Stomach (tissue), 9 donors: ENCODE measurements around the gene RPS6KA1. TPM values are rescaled to one million over a fixed set of nuclear protein-coding genes. Genes with fewer than 3 reads are reported as not detected.
"Not testable (repeated sequence)": the region's sequence is repeated elsewhere in the genome, so short reads cannot be mapped to it uniquely, and the experiment has no call there.

Source experiments
- DNase-seq, 2 donors: peaks; one replicate each; pipeline versions ENCODE4 v3.0.0 to v3.0.0-alpha.2; 2013 to 2019
- H3K27ac ChIP-seq, 5 donors: fragments of 200-600 bp in 4 of 5; sonication (generic) in 4 of 5; one replicate each; pipeline ENCODE4 v1.5.1; 2013 to 2019; ENCODE audit warnings: mild to moderate bottlenecking in 1 of 5, moderate library complexity in 1 of 5
- H3K27me3 ChIP-seq, 3 donors: fragments of 200-600 bp; sonication (generic); one replicate each; pipeline ENCODE4 v1.5.1; 2017 to 2019; ENCODE audit warnings: mixed run types in 1 of 3
- H3K36me3 ChIP-seq, 4 donors: fragments of 200-600 bp; sonication (generic); 1 replicate in 3 of 4; 2 replicates in 1 of 4; pipeline ENCODE4 v1.5.1; 2016 to 2019
- H3K4me1 ChIP-seq, 4 donors: fragments of 200-600 bp; sonication (generic); one replicate each; pipeline ENCODE4 v1.5.1; 2016 to 2019
- H3K4me3 ChIP-seq, 4 donors: fragments of 200-600 bp; sonication (generic) in 3 of 4; one replicate each; pipeline ENCODE4 v1.5.1; 2016 to 2019; ENCODE audit warnings: mild to moderate bottlenecking in 1 of 4
- H3K9me3 ChIP-seq, 4 donors: fragments of 200-600 bp; sonication (generic); one replicate each; pipeline ENCODE4 v1.5.1; 2016 to 2019
- EP300 ChIP-seq: sonication (generic); formaldehyde crosslinking; IDR thresholded peaks from one replicate; pipeline ENCODE4 v1.6.1; 2017; ENCODE audit warnings: antibody characterized with exemption
- POLR2A ChIP-seq, 4 donors: fragments of 450-650 bp; IDR thresholded peaks; one replicate each; pipeline ENCODE4 v1.6.1; 2016; ENCODE audit warnings: antibody characterized with exemption in 4 of 4, control low read depth in 2 of 4, mild to moderate bottlenecking in 1 of 4, moderate library complexity in 1 of 4
- POLR2AphosphoS5 ChIP-seq, 3 donors: sonication (generic); formaldehyde crosslinking; IDR thresholded peaks; one replicate each; pipeline ENCODE4 v1.6.1; 2016; ENCODE audit warnings: antibody characterized with exemption in 3 of 3
- WGBS, 5 donors: extraction: QIAGEN DNeasy Blood & Tissue Kit in 3 of 5; methylation state at CpG; one replicate each; pipeline versions ENCODE4 v1.1.5 to v1.1.7; 2013 to 2018; 5-methylcytosine and 5-hydroxymethylcytosine counted together
- intact Hi-C: fragments of 100-400 bp; cut with DNase I; formaldehyde crosslinking; loops from one replicate; pipeline ENCODE4 v1.15.1; 2023; ENCODE audit warnings: low total_unique reads
- polyA plus RNA-seq, 3 donors: library from polyadenylated mRNA; stranded (reverse); fragments of 200-250 nt; gene quantifications; one replicate each; pipeline ENCODE4 v1.2.3, GENCODE V29; 2013
- total RNA-seq, 5 donors: library from RNA; depleted of rRNA; stranded (reverse); fragments of >200 nt; gene quantifications; one replicate each; pipeline versions ENCODE4 v1.1.0 to v1.2.3, GENCODE V29; 2014 to 2016
- TF ChIP-seq, protein P1 (sequence below), 7 experiments: fragments of 450-650 bp in 4 of 7; fragments of 200-600 bp in 3 of 7; sonication (generic) in 3 of 7; IDR thresholded peaks; one replicate each; pipeline ENCODE4 v1.5.1; 2016 to 2019; ENCODE audit warnings: antibody characterized with exemption in 7 of 7, control low read depth in 2 of 7, mild to moderate bottlenecking in 1 of 7
- donor health status: healthy with polysubstance abuse.
- donor health status: Bipolar disorder and iron deficiency.
- donor health status: healthy.

The RPS6KA1 gene
- total and polyA plus RNA-seq, 8 donors, result 15.2 to 769 (median 34.9) TPM

GRCh38 chr1:26500488-26501175, 28.9 kb upstream of the RPS6KA1 start:
- peak; percentile 91 to 96 for DNase-seq
- Histone ChIP-seq H3K4me3 (peak overlapping the region; percentile 72 to 83 (median 78)), H3K36me3 (no peaks in the 10 kb centered on the region), H3K9me3 (no peaks in the 10 kb centered on the region), H3K27ac (peak overlapping the region; percentile 93 to 99 (median 94)), H3K4me1 (peaks cover 6 to 21% (median 20%) of the 10 kb centered on the region in 4 donors), H3K27me3 (no peaks in the 10 kb centered on the region)
- intact Hi-C loops, result no loop called here
- TF ChIP-seq POLR2AphosphoS5 (IDR thresholded peaks at IDR 0.05) (peak in 2 of 3 donors; percentile 71 to 86), POLR2A (IDR thresholded peaks at IDR 0.05) (peak in 1 of 4 donors; percentile 40)
- TF ChIP-seq, protein P1, sequence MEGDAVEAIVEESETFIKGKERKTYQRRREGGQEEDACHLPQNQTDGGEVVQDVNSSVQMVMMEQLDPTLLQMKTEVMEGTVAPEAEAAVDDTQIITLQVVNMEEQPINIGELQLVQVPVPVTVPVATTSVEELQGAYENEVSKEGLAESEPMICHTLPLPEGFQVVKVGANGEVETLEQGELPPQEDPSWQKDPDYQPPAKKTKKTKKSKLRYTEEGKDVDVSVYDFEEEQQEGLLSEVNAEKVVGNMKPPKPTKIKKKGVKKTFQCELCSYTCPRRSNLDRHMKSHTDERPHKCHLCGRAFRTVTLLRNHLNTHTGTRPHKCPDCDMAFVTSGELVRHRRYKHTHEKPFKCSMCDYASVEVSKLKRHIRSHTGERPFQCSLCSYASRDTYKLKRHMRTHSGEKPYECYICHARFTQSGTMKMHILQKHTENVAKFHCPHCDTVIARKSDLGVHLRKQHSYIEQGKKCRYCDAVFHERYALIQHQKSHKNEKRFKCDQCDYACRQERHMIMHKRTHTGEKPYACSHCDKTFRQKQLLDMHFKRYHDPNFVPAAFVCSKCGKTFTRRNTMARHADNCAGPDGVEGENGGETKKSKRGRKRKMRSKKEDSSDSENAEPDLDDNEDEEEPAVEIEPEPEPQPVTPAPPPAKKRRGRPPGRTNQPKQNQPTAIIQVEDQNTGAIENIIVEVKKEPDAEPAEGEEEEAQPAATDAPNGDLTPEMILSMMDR (IDR thresholded peaks at IDR 0.05), result no peak
- WGBS, 5 donors, result 0 to 2% (median 1%) methylated on average over 16 to 74 of the region's 74 CpGs

GRCh38 chr1:26510711-26511110, 18.9 kb upstream of the RPS6KA1 start:
- H3K36me3 ChIP-seq, H3K4me1 ChIP-seq, DNase-seq, H3K27ac ChIP-seq, H3K4me3 ChIP-seq, intact Hi-C loops, H3K27me3 ChIP-seq, H3K9me3 ChIP-seq: not testable (repeated sequence)
- WGBS, 5 donors, result 60 to 80% (median 76%) methylated on average over 2 of the region's 2 CpGs

DNA sequence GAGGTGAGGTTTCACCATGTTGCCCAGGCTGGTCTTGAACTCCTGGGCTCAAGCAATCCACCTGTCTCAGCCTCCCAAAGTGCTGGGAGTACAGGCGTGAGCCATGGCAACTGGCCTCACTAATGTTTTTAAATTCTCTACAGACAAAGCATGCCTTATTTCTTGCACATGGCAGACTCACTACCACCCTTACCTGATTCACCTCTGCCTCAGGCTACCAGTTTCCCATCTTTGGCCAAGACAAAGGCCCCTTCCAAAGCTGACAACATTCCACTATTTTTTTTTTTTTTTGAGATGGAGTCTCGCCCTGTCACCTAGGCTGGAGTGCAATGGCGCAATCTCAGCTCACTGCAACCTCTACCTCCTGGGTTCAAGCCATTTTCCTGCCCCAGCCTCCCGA, 13.7 kb upstream of the RPS6KA1 start:
- 84 to 95% (median 90%) methylated on average over 4 of the region's 4 CpGs for WGBS, 5 donors
- H3K27me3 ChIP-seq, H3K4me1 ChIP-seq, H3K4me3 ChIP-seq, DNase-seq, intact Hi-C loops, H3K36me3 ChIP-seq, H3K9me3 ChIP-seq, H3K27ac ChIP-seq: not testable (repeated sequence)

- intact Hi-C loops, result no loop called here
- TF ChIP-seq POLR2AphosphoS5 (IDR thresholded peaks at IDR 0.05) (no peak), EP300 (no peak), POLR2A (IDR thresholded peaks at IDR 0.05) (no peak)
- TF ChIP-seq, protein P1 (IDR thresholded peaks at IDR 0.05), result no peak
- Histone ChIP-seq H3K4me1 (no peaks in the 10 kb centered on the region), H3K27me3 (peaks cover 0 to under 1% (median 0%) of the 10 kb centered on the region in 3 donors), H3K36me3 (no peaks in the 10 kb centered on the region), H3K27ac (no peak overlapping the region), H3K9me3 (no peaks in the 10 kb centered on the region), H3K4me3 (no peak overlapping the region)
- no peak for DNase-seq
- 88 to 93% (median 92%) methylated on average over 4 of the region's 4 CpGs for WGBS, 5 donors
Observed at GRCh38 chr1:26516987-26517765, 12.4 kb upstream of the RPS6KA1 start.

DNA sequence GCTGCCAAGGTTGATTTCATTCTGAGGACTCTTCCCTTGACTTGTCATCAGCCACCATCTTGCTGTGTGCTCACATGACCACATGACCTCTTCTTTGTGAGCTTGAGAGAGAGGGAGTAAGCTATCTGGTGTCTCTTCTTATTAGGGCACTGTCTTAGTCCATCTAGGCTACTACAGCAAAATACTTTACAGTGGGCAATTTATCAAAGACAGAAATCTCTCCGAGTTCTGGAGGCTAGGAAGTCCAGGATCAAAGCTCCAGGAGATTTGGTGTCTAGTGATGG, 11.9 kb upstream of the RPS6KA1 start:
- 64 to 86% (median 80%) methylated on average over 1 of the region's 1 CpG for WGBS, 5 donors
- intact Hi-C loops, result no loop called here
- H3K27me3 ChIP-seq, result peaks cover 0 to 5% (median 0%) of the 10 kb centered on the region in 3 donors

DNA sequence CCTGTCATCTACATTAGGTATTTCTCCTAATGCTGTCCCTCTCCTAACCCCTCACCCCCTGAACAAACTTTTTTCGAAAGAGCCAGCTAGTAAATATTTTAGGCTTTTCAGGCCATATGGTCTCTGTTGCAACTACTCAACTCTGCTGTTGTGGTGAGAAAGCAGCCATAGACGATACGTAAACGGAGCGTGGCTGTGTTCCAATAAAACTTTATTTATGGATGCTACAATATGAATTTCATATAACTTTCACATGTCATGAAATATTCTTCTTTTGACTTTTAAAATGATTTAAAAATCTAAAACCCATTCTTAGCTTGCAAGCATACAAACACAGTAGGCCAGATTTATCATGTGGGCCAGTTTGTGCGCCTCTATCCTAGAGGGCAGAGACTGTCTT, 11.2 kb upstream of the RPS6KA1 start:
- 86 to 90% (median 87%) methylated on average over 6 of the region's 6 CpGs for WGBS, 5 donors
- H3K27me3 ChIP-seq, result peaks cover 0 to 11% (median 0%) of the 10 kb centered on the region in 3 donors
- no peak for DNase-seq
- intact Hi-C loops, result no loop called here
- TF ChIP-seq POLR2A (IDR thresholded peaks at IDR 0.05) (no peak), POLR2AphosphoS5 (IDR thresholded peaks at IDR 0.05) (no peak), EP300 (no peak)
- TF ChIP-seq, protein P1 (IDR thresholded peaks at IDR 0.05), result no peak
- no peak overlapping the region for H3K27ac ChIP-seq
- H3K4me1 ChIP-seq, result no peaks in the 10 kb centered on the region
- no peaks in the 10 kb centered on the region for H3K9me3 ChIP-seq
- no peak overlapping the region for H3K4me3 ChIP-seq
- H3K36me3 ChIP-seq, result no peaks in the 10 kb centered on the region

More for the DNA sequence above, 11.9 kb upstream of the RPS6KA1 start:
- no peaks in the 10 kb centered on the region for H3K4me1 ChIP-seq
- H3K27ac ChIP-seq, result no peak overlapping the region
- H3K36me3 ChIP-seq, result no peaks in the 10 kb centered on the region
- H3K9me3 ChIP-seq, result no peaks in the 10 kb centered on the region
- no peak overlapping the region for H3K4me3 ChIP-seq
- no peak for TF ChIP-seq POLR2AphosphoS5 (IDR thresholded peaks at IDR 0.05)
- no peak for DNase-seq
